PC-3 (cell line): ENCODE data around the gene ADGRF4. TPM values are rescaled to one million over a fixed set of nuclear protein-coding genes. Genes with fewer than 3 reads are reported as not detected.

Experiments used
- ATAC-seq: fragments of 200-7000 bp; cut with Tn5 transposase; 2 replicates; pipeline ENCODE4 v1.9.1; 2020; ENCODE audit warnings: mild to moderate bottlenecking, moderate library complexity
- BruUV-seq: library from RNA; stranded (reverse); fragments of 400-500 nt; replicated peaks from 2 replicates; lab custom pipeline; 2021; lab: Mats Ljungman, UMichigan
- CTCF ChIA-PET: fragments of 300-600 bp; sonication (Branson Sonifier 250); formaldehyde crosslinking; loops from one replicate; lab custom pipeline; 2022; ENCODE audit warnings: antibody characterized with exemption; lab: Charles Lee
- POLR2A ChIA-PET: fragments of 300-600 bp; sonication (Branson Sonifier 250); formaldehyde crosslinking; loops from one replicate; lab custom pipeline; 2022; ENCODE audit warnings: antibody characterized with exemption; ENCODE audit not compliant: unreplicated experiment; lab: Charles Lee
- DNase-seq: peaks from one replicate; pipeline ENCODE4 v3.0.0-alpha.2; 2015
- H2AFZ ChIP-seq: fragments of 300-600 bp; sonication (generic); 2 replicates; pipeline ENCODE4 v1.6.0; 2016; ENCODE audit warnings: antibody characterized with exemption, low read length
- H3F3A ChIP-seq: fragments of 300-600 bp; sonication (generic); one replicate; pipeline ENCODE4 v1.6.0; 2017; ENCODE audit warnings: antibody characterized with exemption, low read length, control low read depth, mild to moderate bottlenecking; ENCODE audit not compliant: unreplicated experiment
- H3K27ac ChIP-seq: fragments of 300-600 bp; sonication (generic); 2 replicates; pipeline ENCODE4 v1.5.1; 2016; ENCODE audit warnings: mild to moderate bottlenecking, low read length
- H3K27me3 ChIP-seq: fragments of 300-600 bp; sonication (generic); 2 replicates; pipeline ENCODE4 v1.6.1; 2016; ENCODE audit warnings: low read length, mixed read lengths
- H3K36me3 ChIP-seq: fragments of 300-600 bp; sonication (generic); 2 replicates; pipeline ENCODE4 v1.6.1; 2016; ENCODE audit warnings: low read depth, mixed run types, low read length, mixed read lengths
- H3K4me1 ChIP-seq: fragments of 300-600 bp; sonication (generic); 2 replicates; pipeline ENCODE4 v1.5.1; 2016; ENCODE audit warnings: low read length; ENCODE audit not compliant: insufficient read depth
- H3K4me2 ChIP-seq: fragments of 300-600 bp; sonication (generic); 2 replicates; pipeline ENCODE4 v1.6.0; 2016; ENCODE audit warnings: low read length
- H3K4me3 ChIP-seq: fragments of 300-600 bp; sonication (generic); 2 replicates; pipeline ENCODE4 v1.5.1; 2016; ENCODE audit warnings: mild to moderate bottlenecking, low read length, mixed read lengths
- H3K79me2 ChIP-seq: fragments of 300-600 bp; sonication (generic); 2 replicates; pipeline ENCODE4 v1.6.1; 2017; ENCODE audit warnings: low read length, mixed read lengths
- H3K9ac ChIP-seq: fragments of 300-600 bp; sonication (generic); 2 replicates; pipeline ENCODE4 v1.6.0; 2016; ENCODE audit warnings: mild to moderate bottlenecking, low read length
- H3K9me2 ChIP-seq: fragments of 300-600 bp; sonication (generic); replicated peaks from 2 replicates; pipeline ENCODE4 v1.6.1; 2016; ENCODE audit warnings: mixed run types, low read length, mixed read lengths
- H3K9me3 ChIP-seq: fragments of 300-600 bp; sonication (generic); 2 replicates; pipeline ENCODE4 v1.6.1; 2016; ENCODE audit warnings: low read length, mixed read lengths
- H4K20me1 ChIP-seq: fragments of 300-600 bp; sonication (generic); 2 replicates; pipeline ENCODE4 v1.6.1; 2016; ENCODE audit warnings: low read length, mixed read lengths
- EZH2 ChIP-seq: fragments of 300-600 bp; sonication (generic); IDR thresholded peaks from one replicate; pipeline ENCODE4 v1.6.1; 2017; ENCODE audit warnings: antibody characterized with exemption, mild to moderate bottlenecking, low read length; ENCODE audit not compliant: unreplicated experiment
- EZH2phosphoT487 ChIP-seq: fragments of 300-600 bp; sonication (generic); IDR thresholded peaks from 2 replicates; pipeline ENCODE4 v1.6.1; 2018; ENCODE audit warnings: mild to moderate bottlenecking, antibody characterized with exemption, low read length, borderline replicate concordance
- intact Hi-C: fragments of 100-400 bp; cut with micrococcal nuclease; formaldehyde crosslinking; loops from 2 replicates; pipeline ENCODE4 v1.9.0; 2023
- total RNA-seq: library from RNA; depleted of rRNA; stranded (reverse); fragments of >200 nt; gene quantifications from 2 replicates; pipeline ENCODE4 v1.2.3, GENCODE V29; 2014
- TF ChIP-seq, protein P1 (sequence below): fragments of 300-600 bp; sonication (generic); conservative IDR thresholded peaks from 2 replicates; pipeline ENCODE4 v1.5.1; 2017; ENCODE audit warnings: antibody characterized with exemption, low read depth, mild to moderate bottlenecking, low read length

ADGRF4 gene
- total RNA-seq, 1 experiment from 2014 or later, result 3.4 TPM

DNA sequence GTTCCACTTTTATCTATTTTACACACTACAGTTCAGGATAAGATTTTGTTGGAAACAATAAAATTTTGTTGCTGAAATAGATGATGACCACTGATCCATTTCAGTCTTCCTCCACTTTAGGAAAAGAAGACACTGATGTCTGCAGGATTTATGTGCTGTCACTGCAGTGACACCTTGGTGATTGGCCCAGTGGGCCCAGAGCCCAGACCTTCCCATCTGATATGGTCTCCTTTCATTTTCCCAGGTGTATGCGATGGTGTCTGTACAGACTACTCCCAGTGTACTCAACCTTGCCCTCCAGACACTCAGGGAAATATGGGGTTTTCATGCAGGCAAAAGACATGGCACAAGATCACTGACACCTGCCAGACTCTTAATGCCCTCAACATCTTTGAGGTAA lies 19.6 kb upstream of the ADGRF4 start:
- DNase-seq (no peak), ATAC-seq (no peak)
- Histone ChIP-seq H2AFZ (no peak overlapping the region), H3K79me2 (no peaks in the 10 kb centered on the region), H3F3A (no peaks in the 10 kb centered on the region), H3K36me3 (no peaks in the 10 kb centered on the region), H3K9me2 (no peaks in the 10 kb centered on the region), H3K27me3 (no peaks in the 10 kb centered on the region), H4K20me1 (no peaks in the 10 kb centered on the region), H3K4me1 (no peaks in the 10 kb centered on the region), H3K9me3 (no peaks in the 10 kb centered on the region), H3K4me3 (no peak overlapping the region), H3K4me2 (no peak overlapping the region), H3K27ac (no peak overlapping the region), H3K9ac (no peak overlapping the region)
- ChIA-PET POLR2A (no interaction called here), CTCF (no interaction called here)
- intact Hi-C loops, result no loop called here
- TF ChIP-seq, protein P1, sequence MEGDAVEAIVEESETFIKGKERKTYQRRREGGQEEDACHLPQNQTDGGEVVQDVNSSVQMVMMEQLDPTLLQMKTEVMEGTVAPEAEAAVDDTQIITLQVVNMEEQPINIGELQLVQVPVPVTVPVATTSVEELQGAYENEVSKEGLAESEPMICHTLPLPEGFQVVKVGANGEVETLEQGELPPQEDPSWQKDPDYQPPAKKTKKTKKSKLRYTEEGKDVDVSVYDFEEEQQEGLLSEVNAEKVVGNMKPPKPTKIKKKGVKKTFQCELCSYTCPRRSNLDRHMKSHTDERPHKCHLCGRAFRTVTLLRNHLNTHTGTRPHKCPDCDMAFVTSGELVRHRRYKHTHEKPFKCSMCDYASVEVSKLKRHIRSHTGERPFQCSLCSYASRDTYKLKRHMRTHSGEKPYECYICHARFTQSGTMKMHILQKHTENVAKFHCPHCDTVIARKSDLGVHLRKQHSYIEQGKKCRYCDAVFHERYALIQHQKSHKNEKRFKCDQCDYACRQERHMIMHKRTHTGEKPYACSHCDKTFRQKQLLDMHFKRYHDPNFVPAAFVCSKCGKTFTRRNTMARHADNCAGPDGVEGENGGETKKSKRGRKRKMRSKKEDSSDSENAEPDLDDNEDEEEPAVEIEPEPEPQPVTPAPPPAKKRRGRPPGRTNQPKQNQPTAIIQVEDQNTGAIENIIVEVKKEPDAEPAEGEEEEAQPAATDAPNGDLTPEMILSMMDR, result no peak
- TF ChIP-seq EZH2phosphoT487 (no peak), EZH2 (no peak)
- BruUV-seq, result no TSS peak

DNA sequence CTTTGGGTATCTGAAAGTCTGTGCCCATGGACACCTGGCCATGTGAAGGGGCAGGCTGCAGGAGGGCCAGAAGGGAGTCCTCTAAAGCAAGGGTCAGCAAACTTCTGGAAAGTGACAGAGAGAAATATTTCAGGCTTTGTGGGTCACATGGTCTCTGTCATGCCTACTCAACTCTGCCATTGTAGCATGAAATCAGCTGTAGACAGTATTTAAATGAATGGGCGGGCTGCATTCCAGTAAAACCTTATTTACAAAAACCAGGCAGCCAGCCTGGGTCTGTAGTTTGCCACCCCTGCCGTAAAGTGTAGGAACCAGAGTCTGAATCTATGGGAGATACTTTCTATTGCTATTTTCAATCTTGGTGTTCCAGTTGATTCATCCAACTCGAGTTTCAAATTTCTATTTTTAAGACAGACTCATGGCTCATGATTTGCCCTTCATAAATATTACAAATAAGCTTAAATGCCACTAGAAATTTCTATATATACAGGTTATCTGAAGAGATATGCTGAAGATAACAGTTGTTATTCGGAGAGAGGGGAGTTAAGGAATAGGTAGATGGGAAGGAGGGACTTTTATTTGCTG lies 19.0 kb upstream of the ADGRF4 start:
- H3K79me2 ChIP-seq, result no peaks in the 10 kb centered on the region
- no peak for ATAC-seq
- no peaks in the 10 kb centered on the region for H3K9me2 ChIP-seq
- no peak for TF ChIP-seq EZH2phosphoT487
- TF ChIP-seq, protein P1, result no peak
- TF ChIP-seq EZH2, result no peak
- no peaks in the 10 kb centered on the region for H3K36me3 ChIP-seq
- no peaks in the 10 kb centered on the region for H4K20me1 ChIP-seq
- H3K27me3 ChIP-seq, result no peaks in the 10 kb centered on the region
- H3K4me1 ChIP-seq, result no peaks in the 10 kb centered on the region
- intact Hi-C loops, result no loop called here
- no peak overlapping the region for H3K9ac ChIP-seq
- H3K27ac ChIP-seq, result no peak overlapping the region
- POLR2A ChIA-PET, result no interaction called here
- H3K4me3 ChIP-seq, result no peak overlapping the region
- no peak overlapping the region for H2AFZ ChIP-seq
- DNase-seq, result no peak
- H3K4me2 ChIP-seq, result no peak overlapping the region
- no peaks in the 10 kb centered on the region for H3K9me3 ChIP-seq
- CTCF ChIA-PET, result no interaction called here
- H3F3A ChIP-seq, result no peaks in the 10 kb centered on the region
- BruUV-seq, result no TSS peak

DNA sequence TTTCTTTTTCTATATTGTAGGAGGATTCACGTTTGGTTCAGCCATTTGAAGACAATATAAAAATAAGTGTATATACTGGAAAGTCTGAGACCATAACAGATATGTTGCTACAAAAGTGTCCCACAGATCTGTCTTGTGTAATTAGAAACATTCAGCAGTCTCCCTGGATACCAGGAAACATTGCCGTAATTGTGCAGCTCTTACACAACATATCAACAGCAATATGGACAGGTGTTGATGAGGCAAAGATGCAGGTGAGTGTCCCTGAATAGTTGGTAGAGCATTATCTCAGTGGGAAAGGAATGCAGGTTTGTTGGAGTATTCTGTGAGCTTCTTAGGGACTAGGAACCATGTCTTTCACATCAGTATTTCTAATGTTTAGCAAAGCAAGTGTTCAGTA lies 18.3 kb upstream of the ADGRF4 start:
- DNase-seq (no peak), ATAC-seq (no peak)
- Histone ChIP-seq H3K9ac (no peak overlapping the region), H3K79me2 (no peaks in the 10 kb centered on the region), H4K20me1 (no peaks in the 10 kb centered on the region), H3F3A (no peaks in the 10 kb centered on the region), H3K27me3 (no peaks in the 10 kb centered on the region), H3K27ac (no peak overlapping the region), H3K36me3 (no peaks in the 10 kb centered on the region), H3K4me2 (no peak overlapping the region), H3K9me3 (no peaks in the 10 kb centered on the region), H3K4me1 (no peaks in the 10 kb centered on the region), H3K9me2 (no peaks in the 10 kb centered on the region), H2AFZ (no peak overlapping the region), H3K4me3 (no peak overlapping the region)
- no TSS peak for BruUV-seq
- TF ChIP-seq EZH2phosphoT487 (no peak), EZH2 (no peak)
- TF ChIP-seq, protein P1, result no peak
- intact Hi-C loops, result no loop called here
- POLR2A ChIA-PET, result no interaction called here
- CTCF ChIA-PET, result no interaction called here
